Activated naive CD8-positive, alpha-beta T cell treated with anti-CD3 and anti-CD28 coated beads, Interleukin-2, amount 50 U/mL, for 16 hours (primary cell): ENCODE data around the gene HDAC11.

Source experiments
- DNase-seq: peaks from one replicate; pipeline ENCODE4 v3.0.0-alpha.2; 2020; ENCODE audit warnings: low read depth, low spot score

Gene HDAC11

GRCh38 chr3:13542142-13542541 is 62.0 kb downstream of the HDAC11 start:
- DNase-seq = no peak

DNA sequence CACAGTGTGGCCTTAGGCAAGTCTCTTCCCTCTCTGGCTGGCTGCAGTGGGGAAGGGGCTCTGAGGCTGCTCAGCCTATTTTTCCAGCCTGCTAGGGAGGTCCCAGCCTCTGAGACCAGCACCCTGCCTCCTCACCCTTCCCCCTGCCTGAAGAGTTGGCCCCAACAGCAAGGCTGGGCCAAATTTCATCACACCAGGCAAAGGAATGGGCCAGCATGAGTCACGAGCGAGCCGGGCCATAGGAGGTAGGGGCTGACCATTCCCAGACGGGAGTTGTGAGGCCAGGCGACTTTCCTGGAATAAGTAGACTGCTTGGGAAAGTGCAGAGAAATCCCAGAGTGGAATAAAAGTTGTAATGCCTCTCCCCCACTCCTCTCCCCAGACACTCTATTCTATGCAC is 63.1 kb downstream of the HDAC11 start:
- no peak for DNase-seq

DNA sequence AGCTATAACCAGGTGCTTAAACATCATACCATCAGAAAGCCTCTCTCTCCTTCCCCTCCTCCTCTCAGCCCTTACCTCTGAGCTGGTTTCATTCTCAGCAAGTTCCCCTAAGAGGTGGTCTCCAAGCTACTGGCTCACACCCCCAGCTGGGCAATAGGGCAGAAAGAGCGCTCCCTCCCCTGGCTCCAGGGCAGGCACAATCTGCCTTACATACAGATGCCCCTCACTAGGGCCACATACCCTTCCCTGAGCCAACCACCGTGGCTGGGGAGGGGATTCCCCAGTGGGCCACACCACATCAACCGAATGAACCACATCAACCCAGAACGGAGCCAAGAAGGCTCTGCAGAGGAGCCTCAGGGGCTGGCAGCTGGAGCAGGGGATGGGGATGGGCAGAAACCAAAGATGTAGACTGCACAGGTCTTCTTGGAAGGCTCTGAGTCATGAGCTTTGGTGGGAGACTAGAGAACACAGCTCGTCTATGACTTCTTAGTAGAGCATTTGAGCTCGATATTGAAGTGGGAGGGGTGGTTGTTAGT is 64.3 kb downstream of the HDAC11 start:
- peak; percentile 58 for DNase-seq

GRCh38 chr3:13544951-13545651 is 65.0 kb downstream of the HDAC11 start:
- no peak for DNase-seq

DNA sequence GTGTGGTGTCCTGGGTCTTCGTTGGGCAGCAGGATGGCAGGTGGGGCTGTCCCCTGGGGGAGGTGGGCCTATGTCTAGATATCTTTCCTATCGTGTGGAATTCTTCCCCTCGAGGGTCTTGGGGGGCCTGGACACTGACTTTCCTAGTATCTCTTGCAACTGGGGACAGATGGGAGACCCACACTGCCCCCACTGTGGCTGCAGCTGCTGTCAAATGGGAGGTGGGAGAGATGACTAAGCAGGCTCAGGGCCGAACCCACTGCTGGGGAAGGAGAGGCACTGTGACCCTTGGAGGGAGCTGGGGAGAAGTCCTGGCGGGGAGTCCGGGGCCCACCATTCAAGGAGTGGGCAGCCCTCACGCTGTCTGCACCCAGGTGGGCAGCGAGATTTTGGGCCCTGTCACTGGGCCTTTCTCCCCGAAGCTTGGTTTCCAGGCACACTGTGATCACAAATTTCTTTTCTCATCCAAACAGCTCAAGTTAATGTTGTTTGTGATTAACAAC is 65.9 kb downstream of the HDAC11 start:
- no peak for DNase-seq

- no peak for DNase-seq
Observed at GRCh38 chr3:13546667-13547171, 66.6 kb downstream of the HDAC11 start.

- no peak for DNase-seq
Observed at GRCh38 chr3:13547591-13548371, 67.7 kb downstream of the HDAC11 start.

DNA sequence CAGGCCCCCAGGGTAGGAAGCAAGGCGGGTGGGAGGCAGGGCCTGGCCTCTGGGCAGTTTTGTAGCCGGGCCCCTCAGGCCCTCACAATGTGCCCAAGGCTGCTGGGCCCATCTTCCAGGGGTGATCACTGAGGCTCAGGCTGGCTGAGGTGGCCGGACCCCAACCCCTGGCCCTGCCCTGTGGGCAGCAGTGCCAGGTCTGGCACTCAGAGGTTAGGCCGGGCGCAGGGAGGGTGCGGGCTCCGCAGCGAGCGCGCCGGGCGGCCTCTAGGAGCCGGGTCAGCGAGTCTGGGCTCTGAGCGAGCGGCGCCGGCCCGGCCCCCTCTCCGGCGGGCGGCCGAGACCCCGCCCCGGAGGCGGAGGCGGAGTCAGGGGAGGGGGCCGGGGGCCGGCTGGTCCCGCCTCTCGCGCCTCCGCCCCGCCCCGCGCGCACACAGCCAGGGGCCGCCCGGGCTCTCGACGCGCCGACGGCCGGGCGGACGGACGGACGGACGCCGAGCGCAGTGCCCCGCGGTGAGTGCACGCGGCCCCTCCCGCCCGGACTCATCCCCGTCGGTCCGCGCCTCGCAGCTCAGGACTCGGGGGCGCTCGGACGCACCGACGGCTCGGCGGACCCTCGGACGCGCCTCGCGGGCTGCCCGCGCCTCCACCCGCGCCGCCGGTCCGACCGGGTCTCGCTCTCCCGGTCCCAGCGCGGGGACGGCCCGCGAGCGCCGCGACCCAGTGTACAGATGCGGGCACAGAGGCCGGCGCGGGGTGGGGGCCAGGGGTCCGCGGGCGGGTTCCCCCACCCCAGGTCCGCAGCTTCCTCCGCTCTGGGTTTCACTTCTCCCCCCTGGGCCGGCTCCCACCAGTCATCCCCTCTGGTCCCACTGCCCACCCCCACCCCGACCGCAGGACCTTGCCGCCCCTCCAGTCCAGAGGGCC is 68.9 kb downstream of the HDAC11 start, which contains the start of gene FBLN2:
TSS of gene FBLN2 (plus strand) at position 430 of the 927 bp plus-strand sequence. CDS start 21,231 bp downstream, outside the sequence.
- no peak for DNase-seq

DNA sequence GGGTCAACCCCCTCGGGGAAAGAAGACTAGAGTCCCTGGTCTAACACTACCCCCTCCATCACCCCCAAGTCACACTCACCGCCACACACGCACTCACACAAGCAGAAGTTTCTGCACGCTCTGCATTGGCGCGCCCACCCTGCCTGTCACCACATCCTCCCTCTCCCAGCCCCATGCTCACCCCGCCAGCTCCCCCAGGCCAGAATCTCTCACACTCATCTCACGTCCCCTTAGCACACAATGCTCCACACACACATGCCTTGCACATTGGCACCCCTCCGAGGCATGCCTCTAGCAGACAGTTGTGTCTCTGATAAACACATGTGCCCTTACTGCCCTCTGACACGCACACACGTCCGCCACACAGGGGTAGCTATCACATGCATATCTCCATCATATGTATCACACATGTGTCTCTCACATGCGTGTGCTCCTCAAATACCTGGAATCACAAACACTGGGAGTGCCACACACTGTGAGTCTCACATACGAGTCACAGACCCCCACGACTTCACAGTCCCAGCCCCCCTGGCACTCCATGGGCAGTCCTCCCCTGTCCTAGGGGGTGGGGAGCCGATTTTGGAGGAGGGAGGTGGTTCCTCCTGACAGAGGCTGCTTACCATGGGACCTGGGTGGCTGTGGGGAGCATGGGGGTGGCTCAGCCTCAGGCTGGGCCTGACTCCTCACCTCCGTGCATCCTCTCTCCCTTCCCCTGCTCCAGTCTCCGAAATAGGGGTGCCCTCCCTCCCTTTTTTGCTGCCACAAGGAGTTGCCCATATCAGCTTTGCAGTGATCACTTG is 69.7 kb downstream of the HDAC11 start:
- DNase-seq = no peak

GRCh38 chr3:13550423-13550690 is 70.3 kb downstream of the HDAC11 start:
- no peak for DNase-seq

- DNase-seq = no peak
Observed at GRCh38 chr3:13550791-13551360, 70.8 kb downstream of the HDAC11 start.

DNA sequence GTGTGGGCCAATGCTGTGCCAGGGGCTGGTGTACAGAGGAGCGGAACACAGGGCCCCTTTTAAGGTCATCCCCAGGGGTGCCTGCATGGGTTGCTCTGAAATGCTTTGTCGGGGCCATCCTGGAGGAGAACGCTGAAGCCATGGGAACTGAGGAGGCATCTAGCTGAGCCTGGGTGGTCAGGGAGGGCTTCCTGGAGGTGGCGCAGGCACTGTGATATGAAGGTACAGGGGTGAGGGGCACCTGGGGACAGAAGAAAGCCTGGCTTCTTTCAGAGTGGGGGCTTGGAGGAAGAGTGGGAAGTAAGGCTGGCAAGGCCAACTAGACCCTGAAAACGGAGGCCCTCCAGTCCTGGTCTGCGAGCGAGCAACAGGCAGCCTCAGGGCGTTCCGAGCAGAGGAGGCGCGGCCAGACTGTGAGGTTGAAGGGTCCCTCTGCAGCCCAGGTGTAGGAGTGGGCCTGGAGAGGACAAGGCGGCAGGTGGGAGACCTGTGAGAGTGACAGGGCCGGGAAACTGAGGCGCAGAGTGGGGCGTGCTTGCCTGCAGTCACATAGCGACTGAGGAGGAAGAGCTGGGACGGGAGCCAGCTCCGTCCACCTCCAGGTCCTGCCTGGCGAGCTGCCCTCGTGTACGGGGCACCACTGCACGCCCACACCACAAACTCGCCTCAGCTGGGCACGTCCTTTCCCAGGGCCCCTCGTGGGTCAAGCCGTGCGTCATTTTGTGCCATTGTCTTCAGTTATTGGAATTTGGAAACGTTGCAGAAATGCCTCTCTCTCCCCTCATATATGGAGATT is 72.9 kb downstream of the HDAC11 start:
- DNase-seq = no peak

DNA sequence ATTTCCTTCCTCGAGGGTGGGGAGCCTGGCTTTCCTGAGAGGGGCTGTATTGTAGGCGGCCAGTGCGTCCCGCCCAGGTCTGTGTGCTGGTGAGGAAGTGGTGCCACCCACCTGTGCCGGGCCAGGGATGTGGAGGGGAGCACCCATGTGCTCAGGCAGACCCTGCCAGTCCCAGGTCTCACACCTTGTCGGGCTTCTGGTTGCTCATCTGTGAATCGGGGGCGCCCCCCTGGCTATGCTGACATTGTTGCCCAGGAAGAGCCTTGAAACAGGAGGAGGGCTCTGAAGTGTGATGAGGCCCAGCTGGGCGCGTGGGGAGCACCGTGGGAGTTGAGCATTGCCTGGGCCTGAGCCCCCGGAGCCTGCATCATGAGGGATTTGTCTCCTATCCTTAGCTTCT is 73.6 kb downstream of the HDAC11 start:
- no peak for DNase-seq

- no peak for DNase-seq
Observed at GRCh38 chr3:13555753-13556152, 75.6 kb downstream of the HDAC11 start.
